Measurements from ENCODE around the gene SH3PXD2A.
A peak's percentile ranks its signal among the peaks of the same experiment; 100 is the strongest.

The SH3PXD2A gene

GRCh38 chr10:103660364-103661197 lies 194.8 kb downstream of the SH3PXD2A start:
- no peak for DNase-seq

GRCh38 chr10:103659674-103660363 lies 195.6 kb downstream of the SH3PXD2A start:
- peak; percentile 71 for DNase-seq

- DNase-seq, result no peak
These were observed 197.3 kb downstream of the SH3PXD2A start for GRCh38 chr10:103658049-103658577.

GRCh38 chr10:103657061-103657591 lies 198.2 kb downstream of the SH3PXD2A start:
- no peak for DNase-seq

- DNase-seq, result no peak
These were observed 200.5 kb downstream of the SH3PXD2A start for GRCh38 chr10:103654925-103655324.

GRCh38 chr10:103653581-103654037 lies 201.8 kb downstream of the SH3PXD2A start:
- DNase-seq, result no peak

GRCh38 chr10:103652599-103653281 lies 202.6 kb downstream of the SH3PXD2A start:
- DNase-seq, result no peak

GRCh38 chr10:103651783-103652476 lies 203.4 kb downstream of the SH3PXD2A start:
- no peak for DNase-seq

- DNase-seq, result no peak
These were observed 204.0 kb downstream of the SH3PXD2A start for GRCh38 chr10:103651333-103651732.

GRCh38 chr10:103649654-103650423 lies 205.5 kb downstream of the SH3PXD2A start:
- no peak for DNase-seq

GRCh38 chr10:103648636-103649532 lies 206.5 kb downstream of the SH3PXD2A start:
- no peak for DNase-seq

GRCh38 chr10:103648251-103648635 lies 207.1 kb downstream of the SH3PXD2A start:
- no peak for DNase-seq

GRCh38 chr10:103646304-103646703 lies 209.1 kb downstream of the SH3PXD2A start:
- DNase-seq, result no peak

GRCh38 chr10:103645141-103646054 lies 210.0 kb downstream of the SH3PXD2A start:
- peak; percentile 13 for DNase-seq

- DNase-seq, result no peak
These were observed 212.0 kb downstream of the SH3PXD2A start for GRCh38 chr10:103643381-103643780.

- no peak for DNase-seq
These were observed 214.1 kb downstream of the SH3PXD2A start for GRCh38 chr10:103641326-103641725.

- no peak for DNase-seq
These were observed 214.8 kb downstream of the SH3PXD2A start for GRCh38 chr10:103640436-103641181.

- no peak for DNase-seq
These were observed 216.4 kb downstream of the SH3PXD2A start for GRCh38 chr10:103638948-103639347.

Data from CD4-positive, alpha-beta T cell treated with Interleukin-4 for 4 hours (primary cell).